GM18498 (cell line): ENCODE results near the gene KAZN.

Source experiments
- ATAC-seq: cut with Tn5 transposase; IDR thresholded peaks from one replicate; pipeline ENCODE4 v1.9.1; 2021; ENCODE audit warnings: mild to moderate bottlenecking, moderate library complexity; ENCODE audit not compliant: unreplicated experiment

Gene KAZN

GRCh38 chr1:15014516-15014915 is 416.0 kb downstream of the KAZN start:
- ATAC-seq: no peak

DNA sequence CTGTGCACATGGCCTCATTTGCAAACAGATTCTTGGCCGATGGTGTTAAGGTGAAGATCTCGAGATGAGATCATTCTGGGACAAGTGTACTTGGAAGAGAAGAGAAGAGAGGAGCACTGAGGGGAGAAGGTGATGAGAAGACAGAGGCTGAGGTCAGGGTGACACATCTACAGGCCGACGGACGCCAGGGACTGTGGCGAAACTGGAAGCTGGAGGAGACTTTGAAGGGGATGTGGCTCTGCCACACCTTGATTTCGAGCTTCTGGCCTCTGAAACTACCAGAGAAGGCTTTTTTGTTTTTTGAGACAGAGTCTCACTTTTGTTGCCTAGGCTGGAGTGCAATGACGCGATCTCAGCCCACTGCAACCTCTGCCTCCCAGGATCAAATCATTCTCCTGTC is 417.5 kb downstream of the KAZN start:
- ATAC-seq: no peak

- no peak for ATAC-seq
Measured at GRCh38 chr1:15016526-15016925, 418.0 kb downstream of the KAZN start.

DNA sequence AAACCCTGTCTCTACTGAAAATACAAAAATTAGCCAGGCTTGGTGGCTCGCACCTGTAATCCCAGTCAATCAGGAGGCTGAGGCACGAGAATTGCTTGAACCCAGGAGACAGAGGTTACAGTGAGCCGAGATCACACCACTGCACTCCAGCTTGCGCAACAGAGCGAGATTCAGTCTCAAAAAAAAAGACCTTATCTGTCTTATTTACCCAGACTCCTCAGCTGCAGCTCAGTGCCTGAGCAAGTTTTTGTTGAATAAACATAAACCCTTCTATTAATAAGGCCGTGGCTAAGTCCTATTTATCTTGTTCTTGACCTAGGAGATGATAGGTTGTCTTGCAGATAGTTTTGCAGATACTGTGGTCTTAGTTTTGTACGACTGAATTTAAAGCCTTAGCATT is 418.6 kb downstream of the KAZN start:
- ATAC-seq: no peak

- no peak for ATAC-seq
Measured at GRCh38 chr1:15018767-15019166, 420.3 kb downstream of the KAZN start.

GRCh38 chr1:15020943-15021745 is 422.7 kb downstream of the KAZN start:
- no peak for ATAC-seq

GRCh38 chr1:15022048-15022447 is 423.6 kb downstream of the KAZN start:
- ATAC-seq: no peak

GRCh38 chr1:15023205-15023604 is 424.7 kb downstream of the KAZN start:
- no peak for ATAC-seq

DNA sequence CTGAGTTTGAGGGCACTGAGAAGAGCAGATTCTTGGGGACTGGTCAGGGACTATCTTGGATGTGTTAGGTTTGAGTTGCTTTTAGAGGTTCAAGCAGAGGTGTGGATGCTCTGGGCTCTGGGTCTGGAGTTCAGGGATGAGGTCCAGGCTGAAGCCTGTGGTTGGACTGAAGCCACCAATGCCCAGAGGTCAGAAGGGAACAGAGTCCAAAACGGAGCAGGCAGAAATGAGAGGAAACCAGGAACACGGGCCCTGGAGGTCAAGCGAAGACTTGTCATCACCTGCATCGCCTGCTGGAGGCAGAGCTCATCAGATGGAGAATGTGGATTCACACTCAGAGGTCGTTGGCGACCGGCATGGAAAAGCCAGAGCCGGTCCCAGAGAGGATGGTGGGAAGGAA is 425.5 kb downstream of the KAZN start:
- no peak for ATAC-seq

DNA sequence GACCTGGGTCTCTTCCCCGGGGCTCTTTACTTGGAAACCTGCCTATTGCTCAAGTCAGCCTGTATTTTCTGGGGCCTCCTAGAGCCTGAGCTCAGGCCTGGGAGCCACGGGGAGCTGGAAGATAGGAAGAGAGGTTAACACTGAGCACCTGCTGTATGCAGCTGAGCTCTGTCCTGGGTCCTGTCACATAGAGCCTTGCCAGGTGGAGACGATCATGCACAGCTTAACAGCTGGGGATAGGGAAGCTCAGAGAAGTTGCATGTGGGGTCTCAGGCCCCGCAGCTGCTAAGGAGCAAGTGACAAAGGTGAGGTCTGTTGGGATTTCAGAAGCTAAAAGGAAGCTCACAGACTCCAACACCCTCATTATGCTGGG is 427.6 kb downstream of the KAZN start:
- ATAC-seq: no peak

DNA sequence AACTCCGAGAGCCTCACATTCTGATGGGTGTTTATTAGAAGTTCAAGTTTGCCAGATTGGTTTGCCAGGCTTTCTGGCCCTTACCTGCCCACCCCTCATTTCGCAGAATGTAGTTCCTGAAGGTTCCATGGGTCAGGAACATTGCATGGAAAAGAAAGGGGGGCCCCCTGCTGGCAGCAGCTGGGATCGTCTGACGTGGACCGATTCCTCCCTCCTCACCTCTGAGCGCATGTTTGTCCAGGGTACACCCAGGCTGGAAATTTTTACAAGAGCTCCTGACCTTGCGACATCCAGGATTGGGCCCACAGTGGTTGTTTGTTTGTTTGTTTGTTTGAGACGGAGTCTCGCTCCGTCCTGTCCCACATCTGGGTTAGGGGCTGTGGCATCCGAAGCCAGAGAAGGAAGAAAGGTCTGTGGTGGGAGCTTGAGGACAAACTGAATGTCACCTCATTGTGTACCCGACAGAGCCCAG is 429.1 kb downstream of the KAZN start:
- no peak for ATAC-seq

- ATAC-seq: no peak
Measured at GRCh38 chr1:15028102-15028501, 429.6 kb downstream of the KAZN start.

GRCh38 chr1:15028616-15029015 is 430.1 kb downstream of the KAZN start:
- no peak for ATAC-seq

DNA sequence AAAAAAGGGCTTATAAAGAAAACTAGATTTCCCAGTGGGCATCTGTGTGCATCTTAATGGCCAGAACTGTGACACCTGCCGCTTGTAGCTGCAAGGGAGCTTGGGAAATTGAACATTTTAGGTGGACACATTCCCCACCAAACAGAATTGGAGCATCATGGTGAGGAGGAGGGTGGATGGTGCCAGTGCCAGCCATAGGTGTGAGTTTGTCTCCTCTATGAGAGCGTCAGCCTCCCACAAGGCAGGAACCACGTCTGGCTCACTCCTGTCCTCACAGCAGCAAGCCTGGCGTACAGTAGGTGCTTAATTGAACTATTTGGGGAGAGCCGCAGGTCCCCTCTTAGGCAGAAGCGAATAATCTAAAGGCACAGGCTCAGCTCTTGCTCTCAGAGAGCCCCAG is 430.6 kb downstream of the KAZN start:
- ATAC-seq: no peak

DNA sequence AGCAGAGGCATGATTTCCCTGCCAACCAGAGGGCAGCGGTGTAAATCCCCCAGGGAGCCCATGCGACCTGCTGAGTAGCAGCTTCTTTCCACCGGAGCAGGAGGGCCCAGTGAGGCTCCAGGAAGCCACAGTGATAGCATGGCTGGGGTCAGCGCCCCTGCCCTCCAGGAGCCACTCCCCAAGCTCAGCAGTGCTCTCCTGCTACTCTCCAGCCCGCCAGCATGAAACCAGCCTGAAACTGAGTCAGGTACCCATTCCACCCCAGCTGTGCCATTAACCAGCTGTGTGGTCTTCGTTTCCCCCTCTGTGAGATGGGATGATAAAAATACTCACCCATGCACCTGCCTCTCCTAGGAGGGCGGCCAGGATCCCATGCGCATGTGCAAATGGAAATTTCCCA is 431.3 kb downstream of the KAZN start:
- ATAC-seq: no peak

GRCh38 chr1:15031251-15031933 is 432.9 kb downstream of the KAZN start:
- ATAC-seq: no peak

DNA sequence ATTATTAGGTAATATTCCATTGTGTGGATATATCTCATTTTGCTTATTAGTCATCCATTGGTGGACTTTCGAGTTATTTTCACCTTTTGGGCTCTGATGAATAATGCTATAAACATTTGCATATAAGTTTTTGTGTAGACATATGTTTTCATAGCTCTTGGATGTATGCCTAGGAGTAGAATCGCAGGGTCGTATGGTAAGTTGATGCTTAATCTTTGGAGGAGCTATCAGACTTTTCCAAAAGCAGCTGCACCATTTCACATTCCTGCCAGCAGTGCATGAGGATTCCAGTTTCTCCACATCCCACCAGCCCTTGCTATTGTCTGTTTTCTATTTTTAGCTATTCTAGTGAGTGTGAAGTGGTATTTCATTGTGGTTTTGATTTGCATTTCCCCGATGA is 434.8 kb downstream of the KAZN start:
- no peak for ATAC-seq

- no peak for ATAC-seq
Measured at GRCh38 chr1:15034656-15035055, 436.2 kb downstream of the KAZN start.

DNA sequence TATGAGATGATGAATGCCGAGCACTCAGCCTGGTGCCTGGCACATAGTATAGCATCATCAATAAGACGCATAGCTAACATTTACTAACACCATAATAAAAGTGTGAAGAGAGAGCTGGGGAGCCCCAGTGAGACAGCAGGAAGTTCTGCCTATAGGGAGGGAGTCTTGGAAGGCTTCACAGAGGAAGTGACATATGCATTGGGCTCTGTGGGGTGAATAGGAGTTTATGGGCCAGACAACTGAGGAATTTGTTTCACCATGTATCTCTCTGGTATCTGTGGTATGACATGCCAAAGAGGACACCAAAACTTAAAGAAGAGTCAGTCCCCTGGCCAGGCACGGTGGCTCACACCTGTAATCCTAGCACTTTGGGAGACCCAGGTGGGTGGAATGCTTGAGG is 436.8 kb downstream of the KAZN start:
- ATAC-seq: no peak

- ATAC-seq: no peak
Measured at GRCh38 chr1:15036101-15036500, 437.6 kb downstream of the KAZN start.

DNA sequence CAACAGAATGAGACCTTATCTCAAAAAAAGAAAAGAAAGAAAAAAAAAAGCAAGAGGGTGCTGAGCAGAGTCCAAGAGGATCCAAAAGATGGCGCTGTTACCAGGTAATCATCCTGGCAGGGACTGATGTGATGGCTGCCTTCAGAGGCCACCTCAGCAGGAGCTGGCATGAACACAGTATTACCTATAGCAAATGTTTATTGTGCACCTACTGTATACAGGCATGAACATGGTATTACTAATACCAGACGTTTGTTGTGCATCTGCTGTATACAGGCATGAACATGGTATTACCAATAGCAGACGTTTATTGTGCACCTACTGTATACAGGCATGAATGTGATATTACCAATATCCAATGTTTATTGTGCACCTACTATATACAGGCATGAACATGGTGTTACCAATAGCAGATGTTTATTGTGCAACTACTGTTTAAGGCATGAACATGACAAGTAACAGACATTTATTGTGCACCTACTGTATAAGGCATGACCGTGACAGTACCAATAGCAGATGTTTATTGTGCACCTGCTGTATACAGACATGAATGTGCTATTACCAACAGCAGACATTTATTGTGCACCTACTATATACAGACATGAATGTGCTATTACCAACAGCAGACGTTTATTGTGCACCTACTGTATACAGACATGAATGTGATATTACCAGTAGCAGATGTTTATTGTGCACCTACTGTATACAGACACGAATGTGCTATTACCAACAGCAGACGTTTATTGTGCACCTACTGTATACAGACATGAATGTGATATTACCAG is 439.9 kb downstream of the KAZN start:
- no peak for ATAC-seq
